Endothelial cell of umbilical vein (primary cell): ENCODE results near the gene POLR1C. TPM values are rescaled to one million over a fixed set of nuclear protein-coding genes. Genes with fewer than 3 reads are reported as not detected.

Source experiments
- BruUV-seq: library from RNA; stranded (reverse); fragments of 400-500 nt; replicated peaks from 2 replicates; lab custom pipeline; 2021; lab: Mats Ljungman, UMichigan
- CTCF ChIA-PET: fragments of 300-600, 350-600 bp; sonication (Branson Sonifier 250); formaldehyde crosslinking; loops from one replicate; lab custom pipeline; 2021; ENCODE audit warnings: antibody characterized with exemption, inconsistent platforms; lab: Charles Lee
- POLR2A ChIA-PET: fragments of 300-600, 350-600 bp; sonication (Branson Sonifier 250); formaldehyde crosslinking; loops from one replicate; lab custom pipeline; 2021; ENCODE audit warnings: antibody characterized with exemption, inconsistent platforms; lab: Charles Lee
- DNase-seq: peaks from one replicate; pipeline ENCODE4 v3.0.0-alpha.2; 2011; ENCODE audit warnings: low read depth, low spot score
- FAIRE-seq: peaks from 2 replicates; lab custom pipeline; 2011; peaks lifted over from hg19 to GRCh38; lab: Jason Lieb, UNC
- H2AFZ ChIP-seq: 2 replicates; pipeline ENCODE4 v1.6.0; 2012; ENCODE audit warnings: low read depth, low read length, control low read depth, inconsistent platforms
- H3K27ac ChIP-seq: 2 replicates; pipeline ENCODE4 v1.5.1; 2011; ENCODE audit warnings: low read depth, mild to moderate bottlenecking, control low read depth, low read length, moderate library complexity; ENCODE audit not compliant: insufficient read depth
- H3K27me3 ChIP-seq, 2 experiments: 2 replicates each; pipeline versions ENCODE4 v1.6.0 to v1.6.1; 2011; ENCODE audit warnings: low read length in 2 of 2, mixed read lengths in 1 of 2; ENCODE audit not compliant: control insufficient read depth in 2 of 2, insufficient read depth in 2 of 2
- H3K36me3 ChIP-seq, 2 experiments: 2 replicates in 1 of 2; 3 replicates in 1 of 2; pipeline ENCODE4 v1.5.1; 2011; ENCODE audit warnings: low read length in 2 of 2, mild to moderate bottlenecking in 1 of 2, moderate library complexity in 1 of 2; ENCODE audit not compliant: control insufficient read depth in 2 of 2, insufficient read depth in 2 of 2; ENCODE audit errors: extremely low read depth in 1 of 2
- H3K4me1 ChIP-seq: 3 replicates; pipeline ENCODE4 v1.5.1; 2011; ENCODE audit warnings: mild to moderate bottlenecking, low read length; ENCODE audit not compliant: control insufficient read depth, insufficient read depth; ENCODE audit errors: extremely low read depth
- H3K4me2 ChIP-seq: 2 replicates; pipeline ENCODE4 v1.6.1; 2011; ENCODE audit warnings: low read length, control low read depth, mixed read lengths; ENCODE audit not compliant: insufficient read depth
- H3K4me3 ChIP-seq, 3 experiments: fragments of 200-600 bp in 1 of 3; sonication (generic), shearing (Covaris generic) in 1 of 3; replicated peaks in 1 of 3; 2 replicates each; pipeline ENCODE4 v1.5.1; 2011 to 2016; ENCODE audit warnings: control low read depth in 3 of 3, low read length in 3 of 3, mild to moderate bottlenecking in 2 of 3, inconsistent platforms in 1 of 3, low read depth in 1 of 3, moderate library complexity in 1 of 3; ENCODE audit not compliant: insufficient read depth in 1 of 3
- H3K79me2 ChIP-seq: 2 replicates; pipeline ENCODE4 v1.6.0; 2012; ENCODE audit warnings: low read length, inconsistent platforms; ENCODE audit not compliant: control insufficient read depth, insufficient read depth
- H3K9ac ChIP-seq: replicated peaks from 2 replicates; pipeline ENCODE3; 2011; ENCODE audit warnings: low read length, control low read depth; ENCODE audit not compliant: insufficient read depth; ENCODE audit errors: extremely low read depth
- H3K9me1 ChIP-seq: replicated peaks from 3 replicates; pipeline ENCODE4 v1.6.0; 2011; ENCODE audit warnings: mild to moderate bottlenecking, low read length; ENCODE audit not compliant: control insufficient read depth, insufficient read depth; ENCODE audit errors: extremely low read depth
- H3K9me3 ChIP-seq: replicated peaks from 2 replicates; pipeline ENCODE4 v1.5.1; 2012; ENCODE audit warnings: low read length, inconsistent platforms; ENCODE audit not compliant: control insufficient read depth, insufficient read depth
- H4K20me1 ChIP-seq: replicated peaks from 2 replicates; pipeline ENCODE3; 2011; ENCODE audit warnings: mild to moderate bottlenecking, low read length; ENCODE audit not compliant: control insufficient read depth, insufficient read depth; ENCODE audit errors: extremely low read depth
- CTCF ChIP-seq, 2 donors: IDR thresholded peaks; 1 replicate in 1 of 2; 2 replicates in 1 of 2; pipeline ENCODE4 v1.5.1; 2011; ENCODE audit warnings: low read length in 2 of 2, mild to moderate bottlenecking in 2 of 2, moderate library complexity in 2 of 2, control low read depth in 1 of 2, inconsistent platforms in 1 of 2, low read depth in 1 of 2; ENCODE audit not compliant: insufficient read depth in 1 of 2; ENCODE audit errors: extremely low read depth in 1 of 2
- EZH2 ChIP-seq: IDR thresholded peaks from 2 replicates; pipeline ENCODE4 v1.6.1; 2012; ENCODE audit warnings: borderline replicate concordance, low read depth, mild to moderate bottlenecking, moderate library complexity, low read length, inconsistent platforms; ENCODE audit not compliant: severe bottlenecking
- FOS ChIP-seq: IDR thresholded peaks from 2 replicates; pipeline ENCODE4 v1.6.1; 2011; ENCODE audit warnings: mild to moderate bottlenecking, low read length, moderate library complexity, borderline replicate concordance; ENCODE audit not compliant: insufficient read depth
- GATA2 ChIP-seq: IDR thresholded peaks from 2 replicates; pipeline ENCODE4 v1.7.0; 2011; ENCODE audit warnings: low read depth, mild to moderate bottlenecking, moderate library complexity, mixed read lengths, low read length; ENCODE audit not compliant: insufficient read length, insufficient read depth
- JUN ChIP-seq: IDR thresholded peaks from 2 replicates; pipeline ENCODE4 v1.6.1; 2011; ENCODE audit warnings: borderline replicate concordance, low read depth; ENCODE audit not compliant: insufficient read length, insufficient read depth
- MAX ChIP-seq: IDR thresholded peaks from 2 replicates; pipeline ENCODE4 v1.6.1; 2011; ENCODE audit not compliant: insufficient read depth, insufficient read length
- MYC ChIP-seq: IDR thresholded peaks from one replicate; pipeline ENCODE4 v1.6.1; 2011; ENCODE audit warnings: mild to moderate bottlenecking, low read depth, low read length
- POLR2A ChIP-seq: IDR thresholded peaks from 2 replicates; pipeline ENCODE4 v1.6.1; 2012; ENCODE audit warnings: low read depth, mild to moderate bottlenecking, control low read depth, low read length
- POLR2AphosphoS5 ChIP-seq: IDR thresholded peaks from 2 replicates; pipeline ENCODE4 v1.6.1; 2012; ENCODE audit warnings: low read depth, mild to moderate bottlenecking, control low read depth, low read length, moderate library complexity; ENCODE audit not compliant: insufficient read depth
- dilution Hi-C: fragments of 300-500 bp; cut with MboI; formaldehyde crosslinking; loops from one replicate; pipeline ENCODE4 v1.15.0; 2019; ENCODE audit warnings: low sequenced_read_pairs; ENCODE audit not compliant: extremely low pct_ligation_motif_present
- intact Hi-C: fragments of 100-400 bp; cut with micrococcal nuclease; formaldehyde crosslinking; loops from one replicate; pipeline ENCODE4 v1.10.0; 2022
- polyA plus RNA-seq, 4 experiments: library from polyadenylated mRNA; depleted of rRNA in 3 of 4; stranded (reverse) in 3 of 4; unstranded in 1 of 4; fragments of >200 nt; gene quantifications; 2 replicates each; pipeline versions ENCODE4 v1.2.1 to v1.2.3, GENCODE V29; 2011 to 2012; ENCODE audit warnings: missing spikeins in 1 of 4
- total RNA-seq: library from RNA; stranded (reverse); gene quantifications from 2 replicates; pipeline ENCODE4 v1.2.3, GENCODE V29; 2021

The POLR1C gene
- total and polyA plus RNA-seq, 2 donors (not counting 3 experiments of a cell fraction or from before 2014, with no cell fraction given): 39.8 to 46.0 TPM

GRCh38 chr6:43540507-43540906 is 23.6 kb downstream of the POLR1C start:
- BruUV-seq: no TSS peak
- no peak for FAIRE-seq
- no peak overlapping the region for H3K9ac ChIP-seq
- H3K4me3 ChIP-seq: no peak overlapping the region
- TF ChIP-seq POLR2AphosphoS5: no peak
- no peak for TF ChIP-seq MYC
- no peak for TF ChIP-seq EZH2
- TF ChIP-seq GATA2: no peak
- TF ChIP-seq MAX: no peak
- TF ChIP-seq CTCF (IDR thresholded peaks at IDR 0.05; ENCODE audit: extremely low read depth in 1 of 2, insufficient read depth in 1 of 2, low read depth in 1 of 2, low read length in 2 of 2): no peak
- TF ChIP-seq POLR2A: no peak
- TF ChIP-seq FOS: no peak
- TF ChIP-seq JUN: no peak
- H2AFZ ChIP-seq: no peak overlapping the region
- ChIA-PET POLR2A (no interaction called here), CTCF (interaction anchor here (1.4 kb wide), 1 partner anchor 33 kb away, joined by 3 read pairs; no protein-coding TSS in a partner anchor)
- no peak for DNase-seq
- H3K9me1 ChIP-seq: no peaks in the 10 kb centered on the region
- dilution Hi-C loops (no loop called here), intact Hi-C loops (no loop called here)
- H3K27me3 ChIP-seq: no peaks in the 10 kb centered on the region
- peaks cover 2 to 11% of the 10 kb centered on the region in 2 experiments for H3K36me3 ChIP-seq
- no peak overlapping the region for H3K27ac ChIP-seq
- no peaks in the 10 kb centered on the region for H3K4me1 ChIP-seq
- H4K20me1 ChIP-seq: no peaks in the 10 kb centered on the region
- H3K4me2 ChIP-seq: no peak overlapping the region
- H3K9me3 ChIP-seq: no peaks in the 10 kb centered on the region
- H3K79me2 ChIP-seq: no peaks in the 10 kb centered on the region
